ENCODE results near the gene CORO2B. TPM values are rescaled to one million over a fixed set of nuclear protein-coding genes. Genes with fewer than 3 reads are reported as not detected.

The CORO2B gene
- polyA plus RNA-seq, 1 donor from 2014 or later: 15.1 TPM

- H3K9me2 ChIP-seq (ENCODE audit: insufficient read depth, low read length): no peaks in the 10 kb centered on the region
- H3K9ac ChIP-seq (ENCODE audit: low read length): no peak overlapping the region
- H2AFZ ChIP-seq (ENCODE audit: low read depth, low read length): no peak overlapping the region
- no peaks in the 10 kb centered on the region for H4K20me1 ChIP-seq (ENCODE audit: insufficient read depth)
- H3K27ac ChIP-seq (ENCODE audit: low read length): no peak overlapping the region
- H3K36me3 ChIP-seq (ENCODE audit: insufficient read depth, low read length): no peaks in the 10 kb centered on the region
- no peak overlapping the region for H3K4me2 ChIP-seq (ENCODE audit: low read length)
- H3K9me3 ChIP-seq (ENCODE audit: low read length): no peaks in the 10 kb centered on the region
- H3K27me3 ChIP-seq (ENCODE audit: insufficient read depth, low read depth, low read length): no peaks in the 10 kb centered on the region
- H3F3A ChIP-seq (ENCODE audit: insufficient read depth, low read length, poor library complexity, severe bottlenecking): no peaks in the 10 kb centered on the region
- peaks cover 31% of the 10 kb centered on the region for H3K79me2 ChIP-seq (replicated peaks; ENCODE audit: insufficient read depth, low read length)
- H3K4me3 ChIP-seq (ENCODE audit: low read length): no peak overlapping the region
- TF ChIP-seq CTCF (IDR thresholded peaks at IDR 0.05; ENCODE audit: poor library complexity, severe bottlenecking): no peak
- no peak for TF ChIP-seq SMC3 (conservative IDR thresholded peaks at IDR 0.05; ENCODE audit: poor library complexity)
- TF ChIP-seq TAF1 (IDR thresholded peaks at IDR 0.05; ENCODE audit: low read depth): no peak
Observed at GRCh38 chr15:68583936-68584755, 5.4 kb downstream of the CORO2B start.

- H2AFZ ChIP-seq (ENCODE audit: low read depth, low read length): no peak overlapping the region
- H3K27me3 ChIP-seq (ENCODE audit: insufficient read depth, low read depth, low read length): no peaks in the 10 kb centered on the region
- no peak overlapping the region for H3K27ac ChIP-seq (ENCODE audit: low read length)
- no peaks in the 10 kb centered on the region for H3K9me2 ChIP-seq (ENCODE audit: insufficient read depth, low read length)
- no peaks in the 10 kb centered on the region for H3K36me3 ChIP-seq (ENCODE audit: insufficient read depth, low read length)
- H4K20me1 ChIP-seq (ENCODE audit: insufficient read depth): no peaks in the 10 kb centered on the region
- peaks cover 26% of the 10 kb centered on the region for H3K79me2 ChIP-seq (replicated peaks; ENCODE audit: insufficient read depth, low read length)
- no peaks in the 10 kb centered on the region for H3F3A ChIP-seq (ENCODE audit: insufficient read depth, low read length, poor library complexity, severe bottlenecking)
- no peak overlapping the region for H3K4me3 ChIP-seq (ENCODE audit: low read length)
- H3K9me3 ChIP-seq (ENCODE audit: low read length): no peaks in the 10 kb centered on the region
- no peak overlapping the region for H3K4me2 ChIP-seq (ENCODE audit: low read length)
- no peak for TF ChIP-seq SMC3 (conservative IDR thresholded peaks at IDR 0.05; ENCODE audit: poor library complexity)
- TF ChIP-seq MXI1 (conservative IDR thresholded peaks at IDR 0.05; ENCODE audit: poor library complexity, severe bottlenecking): no peak
- no peak for TF ChIP-seq CTCF (IDR thresholded peaks at IDR 0.05; ENCODE audit: poor library complexity, severe bottlenecking)
- TF ChIP-seq EZH2 (IDR thresholded peaks at IDR 0.05; ENCODE audit: borderline replicate concordance, insufficient read depth, low read length, poor library complexity, severe bottlenecking): no peak
- no peak for TF ChIP-seq TAF1 (IDR thresholded peaks at IDR 0.05; ENCODE audit: low read depth)
- TF ChIP-seq EP300 (conservative IDR thresholded peaks at IDR 0.05; ENCODE audit: poor library complexity, severe bottlenecking): no peak
- TF ChIP-seq POLR2AphosphoS5 (IDR thresholded peaks at IDR 0.05): no peak
- TF ChIP-seq REST (IDR thresholded peaks at IDR 0.05; ENCODE audit: borderline replicate concordance): no peak
- TF ChIP-seq RAD21 (conservative IDR thresholded peaks at IDR 0.05): no peak
- H3K9ac ChIP-seq (ENCODE audit: low read length): no peak overlapping the region
Observed at GRCh38 chr15:68584756-68585573, 6.2 kb downstream of the CORO2B start.

All from neural cell (in vitro differentiated cells).